A375 (cell line): ENCODE results near the gene FBXL22. TPM values are rescaled to one million over a fixed set of nuclear protein-coding genes. Genes with fewer than 3 reads are reported as not detected.

Experiments
- total RNA-seq: library from RNA; depleted of rRNA; stranded (reverse); fragments of >200 nt; shearing (Covaris generic); gene quantifications from 2 replicates; pipeline ENCODE4 v1.2.3, GENCODE V29; 2014; rRNA removed

FBXL22 gene, protein sequence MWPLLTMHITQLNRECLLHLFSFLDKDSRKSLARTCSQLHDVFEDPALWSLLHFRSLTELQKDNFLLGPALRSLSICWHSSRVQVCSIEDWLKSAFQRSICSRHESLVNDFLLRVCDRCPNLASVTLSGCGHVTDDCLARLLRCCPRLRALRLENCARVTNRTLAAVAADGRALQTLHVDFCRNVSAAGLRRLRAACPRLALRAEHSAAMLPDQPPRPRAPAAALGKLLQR
- 0.34 TPM in 2 replicates for total RNA-seq

DNA sequence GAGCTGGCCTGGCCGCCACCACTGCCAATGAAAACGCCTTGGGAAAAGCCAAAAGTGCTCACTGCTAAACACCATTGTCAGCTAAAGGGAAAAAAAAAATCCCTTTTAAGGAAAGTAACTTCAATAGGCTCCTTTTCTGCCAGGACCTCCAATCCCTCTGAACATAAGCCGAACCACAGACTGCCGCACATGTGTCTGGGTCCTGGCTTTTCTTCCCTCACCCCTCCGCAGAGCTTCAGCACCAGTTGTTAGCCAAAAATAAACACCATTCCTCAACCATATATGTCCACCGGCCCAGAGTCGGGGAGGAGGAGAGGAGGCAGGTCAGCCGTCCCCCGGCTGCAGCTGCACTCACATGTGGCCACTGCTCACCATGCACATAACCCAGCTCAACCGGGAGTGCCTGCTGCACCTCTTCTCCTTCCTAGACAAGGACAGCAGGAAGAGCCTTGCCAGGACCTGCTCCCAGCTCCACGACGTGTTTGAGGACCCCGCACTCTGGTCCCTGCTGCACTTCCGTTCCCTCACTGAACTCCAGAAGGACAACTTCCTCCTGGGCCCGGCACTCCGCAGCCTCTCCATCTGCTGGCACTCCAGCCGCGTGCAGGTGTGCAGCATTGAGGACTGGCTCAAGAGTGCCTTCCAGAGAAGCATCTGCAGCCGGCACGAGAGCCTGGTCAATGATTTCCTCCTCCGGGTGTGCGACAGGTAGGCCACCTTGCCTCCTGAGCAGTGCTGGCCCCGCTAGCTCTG is at the start of gene FBXL22:
Gene FBXL22, plus strand, starts transcription at position 350 of the 753 bp plus-strand sequence. Its CDS starts 6 bp downstream, at position 356.

Other genes starting within 250 kb of the FBXL22 start
- 0.40 and 0.57 TPM in 2 replicates for gene CA12, start 215.5 kb upstream of the FBXL22 start, total RNA-seq
- gene USP3, start 92.8 kb upstream of the FBXL22 start, total RNA-seq: 22.9 and 23.5 TPM in 2 replicates
- 57.5 and 67.2 TPM in 2 replicates for gene HERC1, start 236.6 kb downstream of the FBXL22 start, total RNA-seq